WI38 (cell line): ENCODE results near the gene KLHL18.

ENCODE experiments used
- H3K4me3 ChIP-seq: 2 replicates; pipeline ENCODE4 v1.5.1; 2011; ENCODE audit warnings: low read depth, mild to moderate bottlenecking, control low read depth, low read length
- TF ChIP-seq, protein P1 (sequence below): IDR thresholded peaks from 2 replicates; pipeline ENCODE4 v1.5.1; 2012; ENCODE audit warnings: low read depth, mild to moderate bottlenecking, control low read depth, low read length

Gene KLHL18

DNA sequence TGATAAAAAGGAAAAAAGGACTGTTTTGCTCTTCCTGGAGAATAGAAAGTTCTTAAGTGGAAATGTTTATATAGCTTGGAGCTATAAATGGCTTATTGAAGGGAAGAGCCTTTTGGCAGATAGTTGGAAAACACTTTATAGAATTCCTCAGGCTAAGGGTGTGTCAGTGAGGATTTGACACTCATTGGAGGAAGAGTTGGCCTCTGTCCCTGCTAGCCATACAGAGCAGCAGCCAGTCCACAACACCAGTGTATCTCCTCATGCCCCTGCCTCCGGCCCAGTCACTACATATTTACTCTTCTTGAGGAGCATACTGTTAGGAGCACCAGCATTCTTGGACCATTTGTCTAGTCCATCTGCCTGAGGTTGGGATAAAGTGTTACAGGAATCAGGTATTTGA is 36.2 kb downstream of the KLHL18 start:
- TF ChIP-seq, protein P1, sequence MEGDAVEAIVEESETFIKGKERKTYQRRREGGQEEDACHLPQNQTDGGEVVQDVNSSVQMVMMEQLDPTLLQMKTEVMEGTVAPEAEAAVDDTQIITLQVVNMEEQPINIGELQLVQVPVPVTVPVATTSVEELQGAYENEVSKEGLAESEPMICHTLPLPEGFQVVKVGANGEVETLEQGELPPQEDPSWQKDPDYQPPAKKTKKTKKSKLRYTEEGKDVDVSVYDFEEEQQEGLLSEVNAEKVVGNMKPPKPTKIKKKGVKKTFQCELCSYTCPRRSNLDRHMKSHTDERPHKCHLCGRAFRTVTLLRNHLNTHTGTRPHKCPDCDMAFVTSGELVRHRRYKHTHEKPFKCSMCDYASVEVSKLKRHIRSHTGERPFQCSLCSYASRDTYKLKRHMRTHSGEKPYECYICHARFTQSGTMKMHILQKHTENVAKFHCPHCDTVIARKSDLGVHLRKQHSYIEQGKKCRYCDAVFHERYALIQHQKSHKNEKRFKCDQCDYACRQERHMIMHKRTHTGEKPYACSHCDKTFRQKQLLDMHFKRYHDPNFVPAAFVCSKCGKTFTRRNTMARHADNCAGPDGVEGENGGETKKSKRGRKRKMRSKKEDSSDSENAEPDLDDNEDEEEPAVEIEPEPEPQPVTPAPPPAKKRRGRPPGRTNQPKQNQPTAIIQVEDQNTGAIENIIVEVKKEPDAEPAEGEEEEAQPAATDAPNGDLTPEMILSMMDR: no peak
- H3K4me3 ChIP-seq: no peak overlapping the region

DNA sequence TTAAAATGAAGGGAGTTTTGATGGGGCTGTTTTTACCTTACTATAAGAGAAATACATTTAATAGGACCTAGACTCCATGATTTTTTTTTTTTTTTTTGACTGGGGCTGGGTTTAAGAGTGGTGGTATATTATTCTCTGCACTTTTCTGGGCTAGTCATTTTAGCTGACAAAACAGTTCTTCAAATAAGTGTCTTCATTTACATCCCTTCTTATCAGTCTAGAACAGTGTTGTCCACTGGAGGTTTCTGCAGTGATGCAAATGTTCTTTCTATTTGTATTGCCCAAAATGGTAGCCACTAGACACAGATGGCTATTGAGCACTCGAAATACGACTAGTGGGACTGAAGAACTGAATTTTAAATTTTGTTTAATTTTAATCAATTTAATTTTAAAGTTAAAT is 37.2 kb downstream of the KLHL18 start:
- TF ChIP-seq, protein P1: no peak
- H3K4me3 ChIP-seq: no peak overlapping the region

DNA sequence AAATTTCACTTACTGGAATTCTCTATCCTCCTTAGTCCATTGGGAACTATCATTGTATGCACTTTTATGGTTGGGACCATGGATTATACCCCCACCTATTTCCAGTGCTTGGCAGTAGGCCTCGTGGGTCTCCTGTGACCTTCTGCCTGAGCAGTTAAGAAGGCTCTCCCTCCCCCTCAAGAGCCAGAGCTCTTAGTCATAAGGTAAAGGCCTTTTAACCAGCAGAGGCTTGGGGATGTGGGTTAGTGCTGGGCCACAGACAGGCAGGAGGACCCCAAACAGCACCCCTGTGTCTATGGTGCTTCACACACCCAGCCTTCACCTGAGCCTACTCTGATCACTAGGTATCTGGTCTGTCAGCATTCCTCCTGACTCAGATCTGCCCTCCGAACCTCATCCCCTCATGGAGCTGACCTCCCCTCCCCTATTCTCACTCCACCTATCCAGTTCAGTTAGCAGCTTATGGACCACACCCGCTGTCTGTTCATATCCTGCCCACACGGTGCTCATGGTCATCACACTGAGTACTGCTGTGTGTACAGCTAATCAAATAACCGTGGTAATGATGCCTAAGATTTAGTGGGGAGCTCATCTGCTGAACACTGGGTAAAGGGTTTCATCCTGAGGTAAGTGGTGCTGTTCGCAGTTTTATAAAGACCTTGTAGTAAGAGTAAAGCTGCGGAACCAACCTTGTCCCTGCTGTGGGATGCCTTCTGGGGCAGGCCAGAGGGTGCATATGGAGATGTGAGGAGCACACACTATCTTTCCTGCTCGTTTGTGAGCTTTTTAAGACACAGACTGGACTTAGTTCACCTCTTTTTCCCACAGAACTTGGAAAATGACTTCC is 40.9 kb downstream of the KLHL18 start:
- no peak overlapping the region for H3K4me3 ChIP-seq
- TF ChIP-seq, protein P1: no peak

DNA sequence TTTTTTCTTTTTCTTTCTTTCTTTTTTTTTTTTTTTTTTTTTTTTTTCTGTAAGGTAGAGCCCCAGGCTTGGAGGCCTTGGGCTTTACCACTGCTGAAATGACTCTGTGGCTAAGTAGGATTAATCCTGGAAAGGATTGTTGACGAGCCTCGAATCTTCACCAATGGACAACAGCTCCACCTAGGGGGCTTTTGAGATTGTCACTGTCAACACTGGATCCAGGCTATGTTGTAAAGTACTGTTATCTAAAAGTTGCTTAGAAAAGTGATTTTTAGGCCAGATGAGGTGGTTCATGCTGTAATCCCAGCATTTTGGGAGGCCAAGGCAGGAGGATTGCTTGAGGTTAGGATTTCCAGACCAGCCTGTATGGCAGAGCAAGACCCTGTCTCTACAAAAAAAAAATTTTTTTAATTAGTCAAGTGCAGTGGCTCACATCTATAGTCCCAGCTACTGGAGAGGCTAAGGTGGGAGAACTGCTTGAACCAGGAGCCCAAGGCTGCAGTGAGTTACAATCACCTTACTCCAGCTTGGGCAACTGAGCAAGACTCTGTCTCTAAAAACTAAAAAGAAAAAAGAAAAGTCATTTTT is 41.6 kb downstream of the KLHL18 start:
- H3K4me3 ChIP-seq: no peak overlapping the region
- TF ChIP-seq, protein P1: peak; percentile 72

DNA sequence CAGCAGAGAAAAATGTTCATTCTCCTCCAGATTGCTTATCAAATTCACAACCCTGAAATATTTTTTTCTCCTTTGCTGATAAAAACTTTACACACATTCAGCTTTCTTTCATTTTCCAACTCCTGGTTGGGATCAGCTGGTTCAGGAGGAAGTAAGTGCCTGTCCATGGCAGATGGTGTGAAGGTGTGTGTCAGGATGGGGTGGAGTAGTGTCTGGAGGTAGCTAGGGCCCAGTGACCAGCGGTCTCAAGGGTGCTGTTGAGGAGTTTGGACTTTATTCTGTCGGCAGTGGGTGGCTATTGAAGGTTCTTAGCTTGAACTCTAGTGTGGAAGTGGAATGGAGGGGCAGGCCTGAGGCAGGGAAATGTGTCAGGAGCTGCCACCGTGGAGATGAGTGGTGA is 51.2 kb downstream of the KLHL18 start:
- TF ChIP-seq, protein P1: no peak
- H3K4me3 ChIP-seq: no peak overlapping the region

DNA sequence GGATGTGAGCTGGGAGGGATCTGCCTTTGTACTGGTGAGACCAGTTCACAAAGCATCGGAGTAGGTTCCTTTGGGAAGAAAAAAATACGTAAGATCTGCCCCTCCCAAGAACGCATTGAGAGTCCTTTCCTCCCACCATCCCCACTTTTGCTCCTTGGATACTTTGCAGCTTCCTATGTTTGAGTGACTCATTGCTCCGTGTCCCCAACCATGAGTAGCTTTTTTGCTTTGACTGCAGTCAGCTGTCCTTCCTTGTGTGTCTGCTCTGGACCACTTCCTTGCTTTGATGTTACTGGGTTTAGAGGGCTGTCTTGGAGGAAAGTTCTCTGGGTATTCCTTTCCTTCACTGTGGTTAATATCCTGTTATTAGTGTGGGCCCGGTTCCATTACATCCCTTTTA is 54.9 kb downstream of the KLHL18 start:
- H3K4me3 ChIP-seq: no peak overlapping the region
- TF ChIP-seq, protein P1: no peak

DNA sequence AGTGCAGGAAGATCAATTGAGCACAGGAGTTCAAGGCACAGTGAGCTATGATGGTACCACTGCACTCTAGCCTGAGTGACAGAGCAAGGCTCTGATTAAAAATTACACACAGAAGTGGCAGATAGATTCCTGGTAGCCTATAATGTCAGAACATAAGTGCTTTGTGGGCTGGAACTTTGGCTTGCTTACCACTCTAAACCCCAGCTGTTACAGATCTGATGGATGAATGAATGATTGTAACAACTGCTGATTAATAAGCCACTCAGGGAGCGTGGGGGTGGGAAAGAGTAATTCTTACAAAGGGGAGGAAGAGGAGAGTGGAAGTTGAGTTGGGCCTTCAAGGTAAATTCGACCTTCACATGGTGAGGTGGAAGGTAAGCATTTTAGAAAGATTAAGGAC is 57.2 kb downstream of the KLHL18 start:
- no peak overlapping the region for H3K4me3 ChIP-seq
- TF ChIP-seq, protein P1: no peak
